ENCODE results near the gene ZMIZ1.

The ZMIZ1 gene

GRCh38 chr10:79042639-79043411, 25.9 kb upstream of the ZMIZ1 start:
- no peak; the same call in 1 of the 2 replicates for TF ChIP-seq CTCF (conservative IDR thresholded peaks at IDR 0.05)
- TF ChIP-seq ZFX (IDR thresholded peaks at IDR 0.05) = no peak
- no peak overlapping the region for H3K27ac ChIP-seq

- no peak overlapping the region for H3K27ac ChIP-seq
- TF ChIP-seq CTCF (conservative IDR thresholded peaks at IDR 0.05) (no peak), ZFX (IDR thresholded peaks at IDR 0.05) (no peak)
Observed at GRCh38 chr10:79044036-79044632, 24.6 kb upstream of the ZMIZ1 start.

GRCh38 chr10:79044846-79045245, 23.9 kb upstream of the ZMIZ1 start:
- TF ChIP-seq CTCF (conservative IDR thresholded peaks at IDR 0.05) = no peak
- no peak for TF ChIP-seq ZFX (IDR thresholded peaks at IDR 0.05)
- H3K27ac ChIP-seq = no peak overlapping the region

- no peak overlapping the region for H3K27ac ChIP-seq
- TF ChIP-seq CTCF (conservative IDR thresholded peaks at IDR 0.05) (no peak), ZFX (IDR thresholded peaks at IDR 0.05) (no peak)
Observed at GRCh38 chr10:79045566-79046175, 23.1 kb upstream of the ZMIZ1 start.

- no peak for TF ChIP-seq CTCF (conservative IDR thresholded peaks at IDR 0.05)
- no peak for TF ChIP-seq ZFX (IDR thresholded peaks at IDR 0.05)
- no peak overlapping the region for H3K27ac ChIP-seq
Observed at GRCh38 chr10:79046326-79046725, 22.4 kb upstream of the ZMIZ1 start.

- no peak overlapping the region for H3K27ac ChIP-seq
- TF ChIP-seq ZFX (IDR thresholded peaks at IDR 0.05) (no peak), CTCF (conservative IDR thresholded peaks at IDR 0.05) (no peak)
Observed at GRCh38 chr10:79046741-79047583, 21.8 kb upstream of the ZMIZ1 start.
